ENCODE data around the gene WDR53.

DNA sequence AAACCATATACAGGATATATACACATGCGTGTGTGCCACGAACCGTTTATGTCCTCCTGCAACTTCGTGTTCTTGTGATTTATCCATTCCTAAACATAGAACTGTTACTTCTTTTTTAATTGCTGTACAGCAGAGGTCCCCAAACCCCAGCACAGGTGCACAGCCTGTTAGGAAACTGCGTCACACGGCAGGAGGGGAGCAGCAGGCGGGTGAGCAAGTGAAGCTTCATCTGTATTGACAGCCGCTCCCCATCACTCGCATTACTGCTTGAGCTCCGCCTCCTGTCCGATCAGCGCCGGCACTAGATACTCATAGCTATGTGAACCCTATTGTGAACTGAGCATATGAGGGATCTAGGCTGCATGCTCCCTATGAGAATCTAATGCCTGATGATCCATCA lies 36.2 kb upstream of the WDR53 start:
- TF ChIP-seq, protein P1, sequence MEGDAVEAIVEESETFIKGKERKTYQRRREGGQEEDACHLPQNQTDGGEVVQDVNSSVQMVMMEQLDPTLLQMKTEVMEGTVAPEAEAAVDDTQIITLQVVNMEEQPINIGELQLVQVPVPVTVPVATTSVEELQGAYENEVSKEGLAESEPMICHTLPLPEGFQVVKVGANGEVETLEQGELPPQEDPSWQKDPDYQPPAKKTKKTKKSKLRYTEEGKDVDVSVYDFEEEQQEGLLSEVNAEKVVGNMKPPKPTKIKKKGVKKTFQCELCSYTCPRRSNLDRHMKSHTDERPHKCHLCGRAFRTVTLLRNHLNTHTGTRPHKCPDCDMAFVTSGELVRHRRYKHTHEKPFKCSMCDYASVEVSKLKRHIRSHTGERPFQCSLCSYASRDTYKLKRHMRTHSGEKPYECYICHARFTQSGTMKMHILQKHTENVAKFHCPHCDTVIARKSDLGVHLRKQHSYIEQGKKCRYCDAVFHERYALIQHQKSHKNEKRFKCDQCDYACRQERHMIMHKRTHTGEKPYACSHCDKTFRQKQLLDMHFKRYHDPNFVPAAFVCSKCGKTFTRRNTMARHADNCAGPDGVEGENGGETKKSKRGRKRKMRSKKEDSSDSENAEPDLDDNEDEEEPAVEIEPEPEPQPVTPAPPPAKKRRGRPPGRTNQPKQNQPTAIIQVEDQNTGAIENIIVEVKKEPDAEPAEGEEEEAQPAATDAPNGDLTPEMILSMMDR (IDR thresholded peaks at IDR 0.05; ENCODE audit: extremely low read depth in 1 of 2, insufficient read depth in 1 of 2, low read depth in 1 of 2, low read length in 2 of 2) = no peak
- no peak for TF ChIP-seq JUN (IDR thresholded peaks at IDR 0.05; ENCODE audit: borderline replicate concordance, insufficient read depth, insufficient read length, low read depth)
- TF ChIP-seq POLR2A (IDR thresholded peaks at IDR 0.05; ENCODE audit: low read depth, low read length) = no peak
- TF ChIP-seq EZH2 (IDR thresholded peaks at IDR 0.05; ENCODE audit: borderline replicate concordance, low read depth, low read length, severe bottlenecking) = no peak
- no peak for TF ChIP-seq POLR2AphosphoS5 (IDR thresholded peaks at IDR 0.05; ENCODE audit: insufficient read depth, low read depth, low read length)
- no peak for TF ChIP-seq FOS (IDR thresholded peaks at IDR 0.05; ENCODE audit: borderline replicate concordance, insufficient read depth, low read length)

Measured in endothelial cell of umbilical vein (primary cell).